Heart left ventricle (tissue), 16 donors: Measurements from ENCODE around the gene C12orf76. TPM values are rescaled to one million over a fixed set of nuclear protein-coding genes. Genes with fewer than 3 reads are reported as not detected.
A peak's percentile ranks its signal among the peaks of the same experiment; 100 is the strongest.

Source experiments
- ATAC-seq, 4 donors: fragments of 200-7000 bp; cut with Tn5 transposase; one replicate each; pipeline ENCODE4 v1.9.1; 2020 to 2022; ENCODE audit warnings: moderate library complexity in 4 of 4, mild to moderate bottlenecking in 3 of 4, moderate number of reproducible peaks in 1 of 4
- DNase-seq, 5 donors: peaks; one replicate each; pipeline ENCODE4 v3.0.0-alpha.2; 2020
- H3K27ac ChIP-seq, 12 donors: fragments of 200-600 bp; sonication (generic) in 4 of 12; one replicate each; pipeline versions ENCODE4 v1.5.0 to v1.8.0; 2016 to 2022; ENCODE audit warnings: mild to moderate bottlenecking in 2 of 12
- H3K27me3 ChIP-seq, 9 donors: fragments of 200-600 bp; sonication (generic) in 2 of 9; one replicate each; pipeline versions ENCODE4 v1.5.1 to v1.8.0; 2016 to 2022; ENCODE audit warnings: mild to moderate bottlenecking in 3 of 9
- H3K36me3 ChIP-seq, 9 donors: fragments of 200-600 bp; sonication (generic) in 2 of 9; one replicate each; pipeline versions ENCODE4 v1.5.0 to v1.8.0; 2018 to 2022; ENCODE audit warnings: mild to moderate bottlenecking in 2 of 9
- H3K4me1 ChIP-seq, 12 donors: fragments of 200-600 bp; sonication (generic) in 4 of 12; one replicate each; pipeline versions ENCODE4 v1.5.0 to v1.8.0; 2016 to 2022; ENCODE audit warnings: mild to moderate bottlenecking in 3 of 12
- H3K4me3 ChIP-seq, 12 donors: fragments of 200-600 bp; sonication (generic) in 4 of 12; one replicate each; pipeline versions ENCODE4 v1.5.0 to v1.8.0; 2017 to 2022; ENCODE audit warnings: mild to moderate bottlenecking in 9 of 12, moderate library complexity in 4 of 12
- H3K9me3 ChIP-seq, 12 donors: fragments of 200-600 bp; sonication (generic) in 4 of 12; one replicate each; pipeline versions ENCODE4 v1.5.0 to v1.8.0; 2016 to 2022; ENCODE audit warnings: mild to moderate bottlenecking in 1 of 12
- POLR2A ChIP-seq, 2 donors: fragments of 450-650 bp; IDR thresholded peaks; one replicate each; pipeline ENCODE4 v1.6.1; 2017; ENCODE audit warnings: antibody characterized with exemption in 2 of 2, mild to moderate bottlenecking in 2 of 2, moderate library complexity in 2 of 2
- WGBS, 4 donors: extraction: QIAGEN DNeasy Blood & Tissue Kit in 2 of 4; methylation state at CpG; one replicate each; pipeline versions ENCODE4 v1.1.5 to v1.1.7; 2013 to 2018; 5-methylcytosine and 5-hydroxymethylcytosine counted together
- intact Hi-C, 10 donors: fragments of 100-400 bp; cut with DNase I; formaldehyde crosslinking; loops; one replicate each; pipeline versions ENCODE4 v1.11.1 to v1.14.2; 2022
- polyA plus RNA-seq, 2 donors: library from polyadenylated mRNA; stranded (reverse); fragments of 200-250 nt; gene quantifications; one replicate each; pipeline ENCODE4 v1.2.3, GENCODE V29; 2013
- total RNA-seq, 9 donors: library from RNA; depleted of rRNA in 2 of 9; stranded (reverse); fragments of >200 nt in 2 of 9; fragmentation: NEBNext Ultra II Directional in 3 of 9; extraction: Animal tissue kit (Norgen Biotek cat#: 25700) in 3 of 9; gene quantifications; one replicate each; pipeline versions ENCODE4 v1.1.0 to v1.2.4, GENCODE V29; 2016 to 2023
- TF ChIP-seq, protein P1 (sequence below), 12 donors: fragments of 200-600 bp; sonication (generic) in 4 of 12; IDR thresholded peaks; one replicate each; pipeline versions ENCODE4 v1.5.0 to v1.8.0; 2018 to 2022; ENCODE audit warnings: antibody characterized with exemption in 12 of 12, mild to moderate bottlenecking in 5 of 12
- donor health status: ischemic (EF 13 %, LVEDD 7.1; RV severe dilation, severe dysfunction).
- donor health status: healthy with polysubstance abuse.
- donor health status: DM: no; HTN: yes; CAD: no.
- donor health status: DM: no; HTN: no; CAD: no.
- donor health status: ischemic (EF 25% LVEDD 6.9; RV normal size, moderate dysfunction).
- donor health status: ischemic (EF 25% LVEDD 5.7; RV mildly dilated, moderate dysfunction).
- donor health status: healthy.
- donor health status: DM: yes; HTN: yes; CAD: no.
- donor health status: ischemic (EF 35%, LVEDD 5.7; RV mildly dilated, moderate dysfunction).
- donor health status: nonischemic (EF 11% LVEDD 7.7; RV severe dilation, severe dysfunction).
- donor health status: DM: yes; HTN: yes; CAD: no.
- donor health status: PGD.
- donor health status: ischemic (EF 29% LVEDD 5.4; RV normal size, mild dysfunction).
- donor health status: nonischemic (EF 23%, LVEDD 6.1; RV moderate dilation, normal function).

C12orf76 gene
- total and polyA plus RNA-seq, 11 donors: 3.5 to 13.3 (median 4.7) TPM

- intact Hi-C loops: no loop called here
- no peak for ATAC-seq
- H3K27me3 ChIP-seq: no peaks in the 10 kb centered on the region
- DNase-seq: no peak
- TF ChIP-seq, protein P1, sequence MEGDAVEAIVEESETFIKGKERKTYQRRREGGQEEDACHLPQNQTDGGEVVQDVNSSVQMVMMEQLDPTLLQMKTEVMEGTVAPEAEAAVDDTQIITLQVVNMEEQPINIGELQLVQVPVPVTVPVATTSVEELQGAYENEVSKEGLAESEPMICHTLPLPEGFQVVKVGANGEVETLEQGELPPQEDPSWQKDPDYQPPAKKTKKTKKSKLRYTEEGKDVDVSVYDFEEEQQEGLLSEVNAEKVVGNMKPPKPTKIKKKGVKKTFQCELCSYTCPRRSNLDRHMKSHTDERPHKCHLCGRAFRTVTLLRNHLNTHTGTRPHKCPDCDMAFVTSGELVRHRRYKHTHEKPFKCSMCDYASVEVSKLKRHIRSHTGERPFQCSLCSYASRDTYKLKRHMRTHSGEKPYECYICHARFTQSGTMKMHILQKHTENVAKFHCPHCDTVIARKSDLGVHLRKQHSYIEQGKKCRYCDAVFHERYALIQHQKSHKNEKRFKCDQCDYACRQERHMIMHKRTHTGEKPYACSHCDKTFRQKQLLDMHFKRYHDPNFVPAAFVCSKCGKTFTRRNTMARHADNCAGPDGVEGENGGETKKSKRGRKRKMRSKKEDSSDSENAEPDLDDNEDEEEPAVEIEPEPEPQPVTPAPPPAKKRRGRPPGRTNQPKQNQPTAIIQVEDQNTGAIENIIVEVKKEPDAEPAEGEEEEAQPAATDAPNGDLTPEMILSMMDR (IDR thresholded peaks at IDR 0.05): no peak
- no peak for TF ChIP-seq POLR2A (IDR thresholded peaks at IDR 0.05)
- H3K4me1 ChIP-seq: peaks cover 0 to 18% (median 2%) of the 10 kb centered on the region in 12 donors
- WGBS, 4 donors: 85 to 92% (median 90%) methylated on average over 7 of the region's 7 CpGs
- no peak overlapping the region for H3K4me3 ChIP-seq
- H3K27ac ChIP-seq: peak overlapping the region in 1 of 12 donors; percentile 88
- no peaks in the 10 kb centered on the region for H3K9me3 ChIP-seq
- no peaks in the 10 kb centered on the region for H3K36me3 ChIP-seq
Observed at GRCh38 chr12:110080410-110080809, 32.1 kb upstream of the C12orf76 start.

DNA sequence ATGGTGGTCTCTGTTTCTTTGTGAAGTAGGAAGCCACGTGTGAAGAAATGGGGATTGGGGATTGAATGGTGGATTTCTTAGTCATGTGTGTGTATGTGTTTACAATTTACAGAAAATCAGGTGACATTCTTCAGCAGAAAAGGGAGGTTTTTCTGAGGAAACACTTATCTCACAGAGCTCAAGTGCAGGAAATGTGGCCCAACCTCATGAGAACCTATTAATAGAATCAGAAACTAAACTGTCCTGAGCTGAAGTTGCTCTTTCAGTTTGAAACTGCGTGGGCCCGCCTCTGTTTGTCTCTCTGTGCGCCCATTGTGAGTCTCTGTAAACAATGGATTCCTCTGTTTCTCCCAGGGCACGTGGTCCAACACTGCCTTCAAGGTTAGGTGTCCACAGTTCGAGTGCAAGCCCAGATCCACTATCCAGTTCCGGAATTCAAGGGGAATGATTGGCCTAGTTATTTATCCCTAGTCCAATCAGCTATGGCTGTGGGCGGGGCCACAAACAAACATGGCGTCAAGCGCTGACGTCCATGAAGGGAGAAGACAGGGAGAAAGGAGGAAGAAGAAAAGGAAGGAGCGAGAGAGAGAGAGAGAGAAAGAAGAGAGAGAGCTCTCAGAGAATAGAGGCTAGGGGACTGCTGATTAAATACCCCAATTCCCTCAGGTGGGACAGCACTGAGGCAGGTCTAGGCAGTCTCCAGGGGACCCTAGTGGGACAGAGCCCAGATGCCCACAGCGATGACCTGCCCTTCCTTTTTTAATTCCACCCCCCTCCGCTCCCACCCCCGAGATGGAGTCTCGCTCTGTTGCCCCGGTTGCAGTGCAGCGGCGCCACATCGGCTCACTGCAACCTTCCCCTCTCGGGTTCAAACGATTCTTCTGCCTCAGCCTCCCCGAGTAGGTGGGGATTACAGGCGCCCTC lies 31.4 kb upstream of the C12orf76 start:
- intact Hi-C loops: no loop called here
- peak; percentile 38 to 73 (median 65) for DNase-seq
- Histone ChIP-seq H3K27me3 (no peaks in the 10 kb centered on the region), H3K36me3 (no peaks in the 10 kb centered on the region), H3K4me1 (peaks cover 0 to 18% (median 2%) of the 10 kb centered on the region in 12 donors), H3K4me3 (peak overlapping the region in 6 of 12 donors; percentile 0 to 41 (median 14)), H3K27ac (peak overlapping the region in 4 of 12 donors; percentile 2 to 88 (median 40)), H3K9me3 (no peaks in the 10 kb centered on the region)
- TF ChIP-seq, protein P1 (IDR thresholded peaks at IDR 0.05): no peak
- no peak for TF ChIP-seq POLR2A (IDR thresholded peaks at IDR 0.05)
- 71 to 73% (median 71%) methylated on average over 24 of the region's 24 CpGs for WGBS, 4 donors
- peak; percentile 61 to 83 (median 79) for ATAC-seq

- no peaks in the 10 kb centered on the region for H3K36me3 ChIP-seq
- WGBS, 4 donors: 76 to 82% (median 79%) methylated on average over 4 of the region's 4 CpGs
- no peak for TF ChIP-seq POLR2A (IDR thresholded peaks at IDR 0.05)
- TF ChIP-seq, protein P1 (IDR thresholded peaks at IDR 0.05): no peak
- H3K4me3 ChIP-seq: no peak overlapping the region
- DNase-seq (no peak), ATAC-seq (no peak)
- no peaks in the 10 kb centered on the region for H3K9me3 ChIP-seq
- intact Hi-C loops: no loop called here
- H3K4me1 ChIP-seq: peaks cover 0 to 28% (median 5%) of the 10 kb centered on the region in 12 donors
- no peaks in the 10 kb centered on the region for H3K27me3 ChIP-seq
- H3K27ac ChIP-seq: no peak overlapping the region
Observed at GRCh38 chr12:110077800-110078199, 29.5 kb upstream of the C12orf76 start.

DNA sequence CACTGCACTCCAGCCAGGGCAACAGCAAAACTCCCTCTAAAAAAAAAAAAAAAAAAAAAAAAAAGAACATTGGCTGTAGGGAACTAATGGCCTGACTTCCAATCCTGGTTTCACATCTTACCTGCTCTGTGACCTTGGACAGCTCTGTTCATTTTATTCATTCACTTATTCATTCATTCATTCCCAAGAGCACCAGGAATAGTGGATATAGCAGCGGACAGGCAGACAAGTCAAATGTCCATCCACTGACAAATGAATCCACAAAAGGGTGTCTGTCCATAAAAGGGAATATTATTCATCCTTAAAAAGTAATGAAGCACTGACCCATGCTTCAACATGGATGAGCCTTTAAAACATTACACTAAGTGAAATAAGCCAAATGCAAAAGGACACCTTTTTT lies 27.6 kb upstream of the C12orf76 start:
- Histone ChIP-seq H3K9me3 (no peaks in the 10 kb centered on the region), H3K4me3 (no peak overlapping the region), H3K36me3 (no peaks in the 10 kb centered on the region), H3K4me1 (peaks cover 0 to 31% (median 5%) of the 10 kb centered on the region in 12 donors), H3K27me3 (no peaks in the 10 kb centered on the region), H3K27ac (no peak overlapping the region)
- TF ChIP-seq POLR2A (IDR thresholded peaks at IDR 0.05): no peak
- TF ChIP-seq, protein P1 (IDR thresholded peaks at IDR 0.05): no peak
- DNase-seq: no peak
- intact Hi-C loops: no loop called here
- 87 to 98% (median 95%) methylated on average over 1 of the region's 1 CpG for WGBS, 4 donors
- no peak for ATAC-seq
